HEK293T (cell line): ENCODE results near the gene MAPK1.
"Not testable (repeated sequence)": the region's sequence is repeated elsewhere in the genome, so short reads cannot be mapped to it uniquely, and the experiment has no call there.

Experiments used
- CTCF ChIA-PET: fragments of 350-600 bp; formaldehyde crosslinking; extraction: SDS; loops from one replicate; lab custom pipeline; 2021; ENCODE audit warnings: antibody characterized with exemption, inconsistent platforms; lab: Yijun Ruan, JAX
- POLR2A ChIA-PET: fragments of 350-600 bp; formaldehyde crosslinking; extraction: SDS; loops from one replicate; lab custom pipeline; 2020; ENCODE audit warnings: antibody characterized with exemption, inconsistent platforms; lab: Yijun Ruan, JAX
- DNase-seq: peaks from one replicate; pipeline ENCODE4 v3.0.0; 2012; ENCODE audit warnings: mixed read lengths; ENCODE audit errors: extremely low spot score
- ARNT ChIP-seq: fragments of 450-650 bp; IDR thresholded peaks from 2 replicates; pipeline ENCODE4 v1.6.1; 2017; ENCODE audit warnings: mild to moderate bottlenecking
- BHLHE40 ChIP-seq: fragments of 450-650 bp; IDR thresholded peaks from 2 replicates; pipeline ENCODE4 v1.6.1; 2016; ENCODE audit warnings: mild to moderate bottlenecking, moderate library complexity, borderline replicate concordance
- CTBP1 ChIP-seq: fragments of 450-650 bp; IDR thresholded peaks from 2 replicates; pipeline ENCODE4 v1.6.1; 2016; ENCODE audit warnings: borderline replicate concordance
- ELF4 ChIP-seq: fragments of 450-650 bp; IDR thresholded peaks from 2 replicates; pipeline ENCODE4 v1.6.1; 2017; ENCODE audit warnings: antibody characterized with exemption
- FOXA1 ChIP-seq: fragments of 450-650 bp; IDR thresholded peaks from 2 replicates; pipeline ENCODE4 v1.6.1; 2016; ENCODE audit warnings: mild to moderate bottlenecking
- FOXK2 ChIP-seq: fragments of 450-650 bp; IDR thresholded peaks from 2 replicates; pipeline ENCODE4 v1.6.1; 2016; ENCODE audit warnings: mild to moderate bottlenecking
- FOXM1 ChIP-seq: fragments of 450-650 bp; IDR thresholded peaks from 2 replicates; pipeline ENCODE4 v1.6.1; 2017; ENCODE audit warnings: mild to moderate bottlenecking, borderline replicate concordance
- HDGF ChIP-seq: fragments of 450-650 bp; IDR thresholded peaks from 2 replicates; pipeline ENCODE4 v1.6.1; 2017; ENCODE audit warnings: antibody characterized with exemption, borderline replicate concordance
- L3MBTL2 ChIP-seq: fragments of 450-650 bp; conservative IDR thresholded peaks from 2 replicates; pipeline ENCODE4 v1.6.1; 2016; ENCODE audit warnings: mild to moderate bottlenecking
- LEF1 ChIP-seq: fragments of 450-650 bp; IDR thresholded peaks from 2 replicates; pipeline ENCODE4 v1.6.1; 2017; ENCODE audit warnings: mild to moderate bottlenecking, borderline replicate concordance
- NFRKB ChIP-seq: fragments of 450-650 bp; IDR thresholded peaks from 2 replicates; pipeline ENCODE4 v1.6.1; 2016; ENCODE audit warnings: mild to moderate bottlenecking, moderate library complexity
- PKNOX1 ChIP-seq: fragments of 450-650 bp; IDR thresholded peaks from 2 replicates; pipeline ENCODE4 v1.6.1; 2016
- SP1 ChIP-seq: fragments of 450-650 bp; IDR thresholded peaks from 2 replicates; pipeline ENCODE4 v1.6.1; 2017
- SUZ12 ChIP-seq: fragments of 450-650 bp; IDR thresholded peaks from 2 replicates; pipeline ENCODE4 v1.6.1; 2016; ENCODE audit warnings: mild to moderate bottlenecking
- TARDBP ChIP-seq: fragments of 450-650 bp; IDR thresholded peaks from 2 replicates; pipeline ENCODE4 v1.6.1; 2016
- ZNF384 ChIP-seq: fragments of 450-650 bp; IDR thresholded peaks from 2 replicates; pipeline ENCODE4 v1.6.1; 2016

Gene MAPK1

GRCh38 chr22:21802056-21802455, 65.4 kb downstream of the MAPK1 start:
- ChIA-PET POLR2A (no interaction called here), CTCF (interaction anchor here (0.6 kb wide), 1 partner anchor 104 kb away, joined by 5 read pairs; no protein-coding TSS in a partner anchor)
- DNase-seq: no peak
- no peak for TF ChIP-seq ARNT
- TF ChIP-seq L3MBTL2: no peak
- TF ChIP-seq ZNF384: no peak
- no peak for TF ChIP-seq LEF1
- TF ChIP-seq HDGF: no peak
- no peak for TF ChIP-seq NFRKB
- TF ChIP-seq ELF4: no peak
- TF ChIP-seq SUZ12: no peak
- no peak for TF ChIP-seq FOXK2
- no peak for TF ChIP-seq SP1
- no peak for TF ChIP-seq PKNOX1
- no peak for TF ChIP-seq BHLHE40
- TF ChIP-seq FOXM1: no peak
- no peak for TF ChIP-seq FOXA1
- TF ChIP-seq CTBP1: no peak
- no peak for TF ChIP-seq TARDBP

- POLR2A ChIA-PET, CTCF ChIA-PET: not testable (repeated sequence)
These were observed 66.2 kb downstream of the MAPK1 start for GRCh38 chr22:21801304-21801644.

GRCh38 chr22:21800552-21801303, 66.7 kb downstream of the MAPK1 start:
- POLR2A ChIA-PET: no interaction called here
- DNase-seq: no peak
- CTCF ChIA-PET: no interaction called here
- TF ChIP-seq HDGF (no peak), SP1 (no peak), CTBP1 (no peak), FOXK2 (no peak), TARDBP (no peak), NFRKB (no peak), BHLHE40 (no peak), SUZ12 (no peak), L3MBTL2 (no peak), FOXA1 (no peak), ZNF384 (no peak), PKNOX1 (no peak), ARNT (no peak), ELF4 (no peak), LEF1 (no peak), FOXM1 (no peak)

More at GRCh38 chr22:21801304-21801644, 66.2 kb downstream of the MAPK1 start:
- DNase-seq: not testable (repeated sequence)

GRCh38 chr22:21797444-21798221, 69.8 kb downstream of the MAPK1 start:
- POLR2A ChIA-PET: no interaction called here
- TF ChIP-seq L3MBTL2: no peak
- TF ChIP-seq ZNF384: no peak
- no peak for TF ChIP-seq NFRKB
- TF ChIP-seq LEF1: no peak
- no peak for TF ChIP-seq SP1
- no peak for TF ChIP-seq FOXM1
- TF ChIP-seq SUZ12: no peak
- no peak for TF ChIP-seq ARNT
- no peak for TF ChIP-seq BHLHE40
- no peak for TF ChIP-seq TARDBP
- CTCF ChIA-PET: no interaction called here
- no peak for DNase-seq

- POLR2A ChIA-PET: no interaction called here
- DNase-seq: no peak
- CTCF ChIA-PET: no interaction called here
- TF ChIP-seq ARNT: no peak
- no peak for TF ChIP-seq FOXK2
- no peak for TF ChIP-seq FOXA1
- no peak for TF ChIP-seq FOXM1
- no peak for TF ChIP-seq SP1
- no peak for TF ChIP-seq PKNOX1
- no peak for TF ChIP-seq ZNF384
- no peak for TF ChIP-seq NFRKB
- no peak for TF ChIP-seq BHLHE40
- no peak for TF ChIP-seq L3MBTL2
- TF ChIP-seq LEF1: no peak
- TF ChIP-seq CTBP1: no peak
- TF ChIP-seq HDGF: no peak
These were observed 70.6 kb downstream of the MAPK1 start for GRCh38 chr22:21796863-21797262.

GRCh38 chr22:21796231-21796630, 71.2 kb downstream of the MAPK1 start:
- POLR2A ChIA-PET: no interaction called here
- TF ChIP-seq ARNT: no peak
- TF ChIP-seq LEF1: no peak
- TF ChIP-seq L3MBTL2: no peak
- no peak for TF ChIP-seq FOXK2
- TF ChIP-seq NFRKB: no peak
- TF ChIP-seq TARDBP: no peak
- no peak for DNase-seq
- CTCF ChIA-PET: no interaction called here

GRCh38 chr22:21793716-21794115, 73.7 kb downstream of the MAPK1 start:
- POLR2A ChIA-PET, CTCF ChIA-PET, DNase-seq: not testable (repeated sequence)
